Lower lobe of right lung (tissue), 2 donors: ENCODE results near the gene TRPC4AP. TPM values are rescaled to one million over a fixed set of nuclear protein-coding genes. Genes with fewer than 3 reads are reported as not detected.

Source experiments
- ATAC-seq, 2 donors: fragments of 200-7000 bp; cut with Tn5 transposase; one replicate each; pipeline ENCODE4 v1.9.1; 2020 to 2022; ENCODE audit warnings: mild to moderate bottlenecking in 2 of 2, moderate library complexity in 2 of 2
- DNase-seq: peaks from one replicate; pipeline ENCODE4 v3.0.0-alpha.2; 2020
- H3K27ac ChIP-seq: fragments of 200-600 bp; one replicate; pipeline ENCODE4 v1.8.0; 2022
- H3K27me3 ChIP-seq: fragments of 200-600 bp; one replicate; pipeline ENCODE4 v1.8.0; 2022; ENCODE audit warnings: low read depth
- H3K36me3 ChIP-seq: fragments of 200-600 bp; one replicate; pipeline ENCODE4 v1.8.0; 2022; ENCODE audit warnings: mild to moderate bottlenecking
- H3K4me1 ChIP-seq: fragments of 200-600 bp; one replicate; pipeline ENCODE4 v1.8.0; 2022
- H3K4me3 ChIP-seq: fragments of 200-600 bp; one replicate; pipeline ENCODE4 v1.8.0; 2022; ENCODE audit warnings: mild to moderate bottlenecking
- H3K9me3 ChIP-seq: fragments of 200-600 bp; one replicate; pipeline ENCODE4 v1.8.0; 2022
- intact Hi-C: fragments of 100-400 bp; cut with DNase I; formaldehyde crosslinking; loops from one replicate; pipeline ENCODE4 v1.11.0; 2022
- total RNA-seq: library from RNA; stranded (reverse); fragmentation: NEBNext Ultra II Directional; extraction: Animal tissue kit (Norgen Biotek cat#: 25700); gene quantifications from one replicate; pipeline ENCODE4 v1.2.1, GENCODE V29; 2021
- TF ChIP-seq, protein P1 (sequence below): fragments of 200-600 bp; IDR thresholded peaks from one replicate; pipeline ENCODE4 v1.8.0; 2022; ENCODE audit warnings: antibody characterized with exemption, mild to moderate bottlenecking
- donor health status: DM: no; HTN: yes; CAD: no; lungs with severe emphysema.

The TRPC4AP gene
- total RNA-seq, 1 donor from 2014 or later: 63.2 TPM

DNA sequence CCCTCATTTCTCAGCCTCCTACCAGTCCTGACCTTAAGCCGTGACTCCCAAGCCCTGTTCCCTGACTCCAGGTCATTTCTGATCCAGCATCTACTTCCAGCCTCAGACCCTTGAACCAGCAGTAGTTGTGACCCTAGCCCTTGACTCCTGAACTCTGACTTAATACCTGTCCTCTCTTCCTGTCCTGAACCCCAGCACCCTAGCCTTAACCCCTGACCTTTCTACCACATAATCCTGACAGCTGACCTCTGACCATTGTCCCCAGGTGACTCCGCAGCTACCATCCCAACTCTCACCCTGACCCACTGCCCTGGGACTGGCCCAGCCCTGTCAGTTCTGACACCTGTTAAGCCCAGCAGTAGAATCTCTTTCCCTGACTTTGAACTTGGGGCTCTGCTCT lies 94.8 kb downstream of the TRPC4AP start:
- H3K36me3 ChIP-seq: peaks cover 90% of the 10 kb centered on the region
- intact Hi-C loops: no loop called here
- no peak for ATAC-seq

DNA sequence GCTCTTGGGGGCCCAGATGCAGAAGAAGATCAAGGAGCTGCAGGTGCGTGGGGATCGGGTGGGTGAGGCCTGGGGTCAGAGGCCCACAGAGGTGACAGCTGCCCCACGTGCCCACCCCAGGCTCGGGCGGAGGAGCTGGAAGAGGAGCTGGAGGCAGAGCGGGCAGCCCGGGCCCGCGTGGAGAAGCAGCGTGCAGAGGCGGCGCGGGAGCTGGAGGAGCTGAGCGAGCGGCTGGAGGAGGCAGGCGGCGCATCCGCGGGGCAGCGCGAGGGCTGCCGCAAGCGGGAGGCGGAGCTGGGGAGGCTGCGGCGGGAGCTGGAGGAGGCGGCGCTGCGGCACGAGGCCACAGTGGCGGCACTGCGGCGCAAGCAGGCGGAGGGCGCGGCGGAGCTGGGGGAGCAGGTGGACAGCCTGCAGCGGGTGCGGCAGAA lies 95.5 kb downstream of the TRPC4AP start:
- H3K27ac ChIP-seq: no peak overlapping the region
- DNase-seq (no peak), ATAC-seq (no peak)
- H3K9me3 ChIP-seq: no peaks in the 10 kb centered on the region
- TF ChIP-seq, protein P1, sequence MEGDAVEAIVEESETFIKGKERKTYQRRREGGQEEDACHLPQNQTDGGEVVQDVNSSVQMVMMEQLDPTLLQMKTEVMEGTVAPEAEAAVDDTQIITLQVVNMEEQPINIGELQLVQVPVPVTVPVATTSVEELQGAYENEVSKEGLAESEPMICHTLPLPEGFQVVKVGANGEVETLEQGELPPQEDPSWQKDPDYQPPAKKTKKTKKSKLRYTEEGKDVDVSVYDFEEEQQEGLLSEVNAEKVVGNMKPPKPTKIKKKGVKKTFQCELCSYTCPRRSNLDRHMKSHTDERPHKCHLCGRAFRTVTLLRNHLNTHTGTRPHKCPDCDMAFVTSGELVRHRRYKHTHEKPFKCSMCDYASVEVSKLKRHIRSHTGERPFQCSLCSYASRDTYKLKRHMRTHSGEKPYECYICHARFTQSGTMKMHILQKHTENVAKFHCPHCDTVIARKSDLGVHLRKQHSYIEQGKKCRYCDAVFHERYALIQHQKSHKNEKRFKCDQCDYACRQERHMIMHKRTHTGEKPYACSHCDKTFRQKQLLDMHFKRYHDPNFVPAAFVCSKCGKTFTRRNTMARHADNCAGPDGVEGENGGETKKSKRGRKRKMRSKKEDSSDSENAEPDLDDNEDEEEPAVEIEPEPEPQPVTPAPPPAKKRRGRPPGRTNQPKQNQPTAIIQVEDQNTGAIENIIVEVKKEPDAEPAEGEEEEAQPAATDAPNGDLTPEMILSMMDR: no peak
- H3K4me1 ChIP-seq: no peaks in the 10 kb centered on the region
- H3K36me3 ChIP-seq: peaks cover 84% of the 10 kb centered on the region
- intact Hi-C loops: no loop called here
- no peak overlapping the region for H3K4me3 ChIP-seq
- no peaks in the 10 kb centered on the region for H3K27me3 ChIP-seq

More for the DNA sequence above, 94.8 kb downstream of the TRPC4AP start:
- TF ChIP-seq, protein P1: no peak
- no peak overlapping the region for H3K27ac ChIP-seq
- H3K9me3 ChIP-seq: no peaks in the 10 kb centered on the region
- DNase-seq: no peak
- H3K4me1 ChIP-seq: no peaks in the 10 kb centered on the region
- no peak overlapping the region for H3K4me3 ChIP-seq
- H3K27me3 ChIP-seq: no peaks in the 10 kb centered on the region

DNA sequence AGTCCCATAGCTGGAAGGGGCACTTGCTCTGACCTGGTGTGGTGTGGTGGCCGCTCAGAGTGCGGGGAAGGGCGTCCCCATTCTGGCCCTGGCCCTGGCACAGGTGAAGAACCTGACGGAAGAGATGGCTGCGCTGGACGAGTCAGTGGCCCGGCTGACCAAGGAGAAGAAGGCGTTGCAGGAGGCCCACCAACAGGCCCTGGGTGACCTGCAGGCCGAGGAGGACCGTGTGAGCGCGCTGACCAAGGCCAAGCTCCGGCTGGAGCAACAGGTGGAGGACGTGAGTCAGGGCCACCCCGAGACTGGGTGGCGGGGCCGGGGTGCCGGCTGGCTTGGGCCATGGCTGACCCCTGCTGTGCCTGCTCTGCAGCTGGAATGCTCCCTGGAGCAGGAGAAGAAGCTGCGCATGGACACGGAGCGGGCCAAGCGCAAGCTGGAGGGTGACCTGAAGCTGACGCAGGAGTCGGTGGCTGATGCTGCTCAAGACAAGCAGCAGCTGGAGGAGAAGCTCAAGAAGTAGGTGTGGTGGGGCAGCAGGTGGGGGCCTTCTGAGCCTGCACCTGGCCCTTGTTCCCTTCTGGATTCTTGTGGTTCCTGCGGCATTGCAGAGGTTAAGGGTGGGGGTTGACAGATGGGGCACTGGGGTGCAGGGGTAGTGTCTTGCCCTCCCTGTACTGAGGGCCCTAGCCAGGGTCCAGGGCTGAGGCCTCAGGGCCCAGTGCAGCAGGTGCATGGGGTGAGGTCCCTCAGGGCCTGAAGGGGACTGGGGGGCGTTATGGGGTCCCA lies 96.2 kb downstream of the TRPC4AP start:
- TF ChIP-seq, protein P1: no peak

DNA sequence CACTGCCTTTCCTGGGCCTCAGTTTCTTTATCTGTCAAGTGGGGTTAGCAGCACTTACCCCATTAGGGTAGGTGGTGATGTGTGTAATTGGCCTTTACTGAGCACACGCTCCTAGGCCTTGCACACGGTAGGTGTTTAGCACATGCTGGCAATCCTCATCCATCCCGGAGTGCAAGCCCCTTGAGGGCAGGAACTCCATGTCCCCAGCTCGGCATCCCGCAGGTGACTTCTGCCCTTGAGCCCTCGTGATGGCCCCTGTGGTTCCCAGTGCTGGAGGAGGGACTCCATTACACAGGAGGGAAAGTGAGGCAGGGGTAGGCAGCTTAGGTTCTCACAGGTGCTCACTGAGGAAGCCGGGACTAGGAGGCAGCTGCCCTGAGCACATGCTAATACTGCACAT lies 96.9 kb downstream of the TRPC4AP start:
- ATAC-seq (no peak), DNase-seq (no peak)
- H3K9me3 ChIP-seq: no peaks in the 10 kb centered on the region
- no peaks in the 10 kb centered on the region for H3K4me1 ChIP-seq
- H3K4me3 ChIP-seq: no peak overlapping the region
- no peak overlapping the region for H3K27ac ChIP-seq
- intact Hi-C loops: no loop called here
- H3K36me3 ChIP-seq: peaks cover 74% of the 10 kb centered on the region
- no peaks in the 10 kb centered on the region for H3K27me3 ChIP-seq
- TF ChIP-seq, protein P1: no peak

More for the DNA sequence above, 96.2 kb downstream of the TRPC4AP start:
- Histone ChIP-seq H3K27me3 (no peaks in the 10 kb centered on the region), H3K4me3 (no peak overlapping the region), H3K4me1 (no peaks in the 10 kb centered on the region), H3K27ac (no peak overlapping the region), H3K9me3 (no peaks in the 10 kb centered on the region), H3K36me3 (peaks cover 77% of the 10 kb centered on the region)
- intact Hi-C loops: no loop called here
- peak in 1 of 2 donors; percentile 4 for ATAC-seq
- no peak for DNase-seq

DNA sequence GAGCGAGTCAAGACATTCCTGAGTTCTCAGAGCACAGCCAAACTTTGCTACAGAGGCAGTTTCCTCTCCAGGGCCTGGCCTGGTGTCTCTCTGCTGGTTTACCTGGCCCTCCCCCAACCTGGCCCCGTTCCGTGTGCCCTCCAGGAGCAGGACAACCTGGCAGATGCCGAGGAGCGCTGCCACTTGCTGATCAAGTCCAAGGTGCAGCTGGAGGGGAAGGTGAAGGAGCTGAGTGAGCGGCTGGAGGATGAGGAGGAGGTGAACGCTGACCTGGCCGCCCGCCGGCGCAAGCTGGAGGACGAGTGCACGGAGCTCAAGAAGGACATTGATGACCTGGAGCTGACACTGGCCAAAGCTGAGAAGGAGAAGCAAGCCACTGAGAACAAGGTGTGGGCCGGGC lies 97.4 kb downstream of the TRPC4AP start:
- no peaks in the 10 kb centered on the region for H3K4me1 ChIP-seq
- DNase-seq (no peak), ATAC-seq (no peak)
- peaks cover 69% of the 10 kb centered on the region for H3K36me3 ChIP-seq
- intact Hi-C loops: no loop called here
- no peak overlapping the region for H3K4me3 ChIP-seq
- H3K27ac ChIP-seq: no peak overlapping the region
- TF ChIP-seq, protein P1: no peak
- no peaks in the 10 kb centered on the region for H3K9me3 ChIP-seq
- H3K27me3 ChIP-seq: no peaks in the 10 kb centered on the region
